Renal cortex interstitium (tissue), 15 donors: ENCODE results near the gene MRPL38. TPM values are rescaled to one million over a fixed set of nuclear protein-coding genes. Genes with fewer than 3 reads are reported as not detected.

Source experiments
- DNase-seq, 11 donors: peaks; one replicate each; pipeline ENCODE4 v3.0.0-alpha.2; 2013; ENCODE audit warnings: low read depth in 9 of 11, low spot score in 4 of 11; ENCODE audit errors: extremely low read depth in 1 of 11
- long read RNA-seq, 16 experiments: transcript quantifications; one replicate each; lab custom pipeline, GENCODE V29; 2026
- polyA plus RNA-seq, 3 donors: library from polyadenylated mRNA; unstranded; fragments of 120-200 nt; gene quantifications; one replicate each; pipeline ENCODE4 v1.2.1, GENCODE V29; 2013; ENCODE audit not compliant: insufficient read length in 3 of 3

Gene MRPL38
- 10 to 100 TPM; 68.1 to 97.2 (median 95.4) TPM for polyA plus RNA-seq
- long read RNA-seq, donor 1, transcript MRPL38-201 (9 exons, 1,888 nt) = major isoform, 17 of 21 reads
- long read RNA-seq, donor 1, partial matches to known transcripts = 0 of 21 reads
- long read RNA-seq, donor 1, other reads (novel, unspliced or antisense) = 0 of 21 reads
- long read RNA-seq, donor 2, transcript MRPL38-201 (9 exons, 1,888 nt) = major isoform, 24 of 31 reads
- long read RNA-seq, donor 2, partial matches to known transcripts = 0 of 31 reads
- long read RNA-seq, donor 2, other reads (novel, unspliced or antisense) = 0 of 31 reads
- long read RNA-seq, donor 3, transcript MRPL38-201 (9 exons, 1,888 nt) = major isoform, 37 of 43 reads
- long read RNA-seq, donor 3, partial matches to known transcripts = 0 of 43 reads
- long read RNA-seq, donor 3, other reads (novel, unspliced or antisense) = 0 of 43 reads
- long read RNA-seq, donor 4, transcript MRPL38-201 (9 exons, 1,888 nt) = major isoform, 15 of 20 reads
- long read RNA-seq, donor 4, transcript MRPL38-211 (3 exons, 525 nt) = minor isoform, 5 of 20 reads
- long read RNA-seq, donor 4, partial matches to known transcripts = 0 of 20 reads
- long read RNA-seq, donor 4, other reads (novel, unspliced or antisense) = 0 of 20 reads
- long read RNA-seq, donor 5 = 0 reads
- long read RNA-seq, donor 6, transcript MRPL38-211 (3 exons, 525 nt) = minor isoform, 5 of 29 reads
- long read RNA-seq, donor 6, transcript MRPL38-201 (9 exons, 1,888 nt) = major isoform, 20 of 29 reads
- long read RNA-seq, donor 6, partial matches to known transcripts = 0 of 29 reads
- long read RNA-seq, donor 6, other reads (novel, unspliced or antisense) = 0 of 29 reads
- long read RNA-seq, donor 7, transcript MRPL38-201 (9 exons, 1,888 nt) = major isoform, 24 of 32 reads
- long read RNA-seq, donor 7, transcript MRPL38-211 (3 exons, 525 nt) = minor isoform, 5 of 32 reads
- long read RNA-seq, donor 7, partial matches to known transcripts = 0 of 32 reads
- long read RNA-seq, donor 7, other reads (novel, unspliced or antisense) = 0 of 32 reads
- long read RNA-seq, donor 8 = 0 reads
- long read RNA-seq, donor 9, transcript MRPL38-201 (9 exons, 1,888 nt) = major isoform, 27 of 33 reads
- long read RNA-seq, donor 9, partial matches to known transcripts = 0 of 33 reads
- long read RNA-seq, donor 9, other reads (novel, unspliced or antisense) = 0 of 33 reads
- long read RNA-seq, donor 10, transcript MRPL38-201 (9 exons, 1,888 nt) = major isoform, 26 of 30 reads
- long read RNA-seq, donor 10, partial matches to known transcripts = 0 of 30 reads
- long read RNA-seq, donor 10, other reads (novel, unspliced or antisense) = 0 of 30 reads
- long read RNA-seq, donor 11, transcript MRPL38-201 (9 exons, 1,888 nt) = major isoform, 21 of 24 reads
- long read RNA-seq, donor 11, partial matches to known transcripts = 0 of 24 reads
- long read RNA-seq, donor 11, other reads (novel, unspliced or antisense) = 0 of 24 reads
- long read RNA-seq, donor 12, transcript MRPL38-201 (9 exons, 1,888 nt) = major isoform, 12 of 12 reads
- long read RNA-seq, donor 12, partial matches to known transcripts = 0 of 12 reads
- long read RNA-seq, donor 12, other reads (novel, unspliced or antisense) = 0 of 12 reads
- long read RNA-seq, donor 13 = 0 reads
- long read RNA-seq, donor 14, transcript MRPL38-201 (9 exons, 1,888 nt) = major isoform, 20 of 25 reads
- long read RNA-seq, donor 14, partial matches to known transcripts = 0 of 25 reads
- long read RNA-seq, donor 14, other reads (novel, unspliced or antisense) = 0 of 25 reads
- long read RNA-seq, donor 15, transcript MRPL38-201 (9 exons, 1,888 nt) = major isoform, 18 of 20 reads
- long read RNA-seq, donor 15, partial matches to known transcripts = 0 of 20 reads
- long read RNA-seq, donor 15, other reads (novel, unspliced or antisense) = 0 of 20 reads
- long read RNA-seq, donor 16, transcript MRPL38-201 (9 exons, 1,888 nt) = major isoform, 69 of 76 reads
- long read RNA-seq, donor 16, partial matches to known transcripts = 0 of 76 reads
- long read RNA-seq, donor 16, other reads (novel, unspliced or antisense) = 0 of 76 reads

- DNase-seq = peak; percentile 74 to 93 (median 89)
Observed at GRCh38 chr17:75904749-75905521, at the start of gene MRPL38. TSS of gene MRPL38 (minus strand) at chr17:75904884. CDS start at chr17:75904875, 9 bp downstream.

- DNase-seq = peak in 1 of 11 donors; percentile 15
Observed at GRCh38 chr17:75950855-75951554, 46.3 kb upstream of the MRPL38 start.

- no peak for DNase-seq
Observed at GRCh38 chr17:75950421-75950820, 45.7 kb upstream of the MRPL38 start.

- no peak for DNase-seq
Observed at GRCh38 chr17:75945211-75945610, 40.5 kb upstream of the MRPL38 start.

GRCh38 chr17:75943491-75943890 lies 38.8 kb upstream of the MRPL38 start:
- no peak for DNase-seq

GRCh38 chr17:75942473-75942872 lies 37.8 kb upstream of the MRPL38 start:
- DNase-seq = no peak

- DNase-seq = no peak
Observed at GRCh38 chr17:75941442-75941819, 36.7 kb upstream of the MRPL38 start.

GRCh38 chr17:75940727-75941441 lies 36.2 kb upstream of the MRPL38 start, which contains the start of gene FBF1:
TSS of gene FBF1 (minus strand) at chr17:75941042. CDS start at chr17:75938149, 2,893 bp downstream.
- DNase-seq = peak; percentile 71 to 93 (median 88)

- DNase-seq = no peak
Observed at GRCh38 chr17:75937652-75938051, 33.0 kb upstream of the MRPL38 start.

- DNase-seq = no peak
Observed at GRCh38 chr17:75933808-75934207, 29.1 kb upstream of the MRPL38 start.

GRCh38 chr17:75932852-75933251 lies 28.2 kb upstream of the MRPL38 start:
- DNase-seq = no peak

- DNase-seq = no peak
Observed at GRCh38 chr17:75931062-75931461, 26.4 kb upstream of the MRPL38 start.

- DNase-seq = no peak
Observed at GRCh38 chr17:75927286-75927922, 22.7 kb upstream of the MRPL38 start.

GRCh38 chr17:75926456-75926855 lies 21.8 kb upstream of the MRPL38 start:
- no peak for DNase-seq

GRCh38 chr17:75925912-75926311 lies 21.2 kb upstream of the MRPL38 start:
- DNase-seq = no peak
